ENCODE results near the gene PPP1R16B.
"Not testable (repeated sequence)": the region's sequence is repeated elsewhere in the genome, so short reads cannot be mapped to it uniquely, and the experiment has no call there.

Gene PPP1R16B

GRCh38 chr20:38939686-38940085 is 134.2 kb downstream of the PPP1R16B start:
- DNase-seq: no peak

GRCh38 chr20:38940644-38941043 is 135.1 kb downstream of the PPP1R16B start:
- no peak for DNase-seq

GRCh38 chr20:38941726-38942389 is 136.4 kb downstream of the PPP1R16B start:
- no peak for DNase-seq

GRCh38 chr20:38945012-38945411 is 139.5 kb downstream of the PPP1R16B start:
- no peak for DNase-seq

- no peak for DNase-seq
Observed at GRCh38 chr20:38946836-38947235, 141.3 kb downstream of the PPP1R16B start.

GRCh38 chr20:38947931-38948362 is 142.4 kb downstream of the PPP1R16B start:
- no peak for DNase-seq

- DNase-seq: no peak
Observed at GRCh38 chr20:38950254-38950653, 144.8 kb downstream of the PPP1R16B start.

- no peak for DNase-seq
Observed at GRCh38 chr20:38951611-38952010, 146.1 kb downstream of the PPP1R16B start.

- DNase-seq: no peak
Observed at GRCh38 chr20:38952153-38952552, 146.7 kb downstream of the PPP1R16B start.

GRCh38 chr20:38953630-38954340 is 148.3 kb downstream of the PPP1R16B start:
- no peak for DNase-seq

GRCh38 chr20:38957235-38957876 is 151.9 kb downstream of the PPP1R16B start:
- no peak for DNase-seq

- DNase-seq: no peak
Observed at GRCh38 chr20:38957915-38958485, 152.5 kb downstream of the PPP1R16B start.

GRCh38 chr20:38960187-38960687 is 154.7 kb downstream of the PPP1R16B start:
- DNase-seq: not testable (repeated sequence)

GRCh38 chr20:38961530-38962043 is 156.1 kb downstream of the PPP1R16B start:
- DNase-seq: peak in 1 of 2 experiments; percentile 48

- DNase-seq: peak; percentile 93 to 99
Observed at GRCh38 chr20:38962044-38962927, 156.8 kb downstream of the PPP1R16B start, which contains the start of gene DHX35. DHX35 (plus strand) TSS chr20:38962344; CDS start chr20:38962368, 24 bp downstream.

GRCh38 chr20:38962928-38963401 is 157.5 kb downstream of the PPP1R16B start:
- no peak for DNase-seq

GRCh38 chr20:38963745-38964144 is 158.2 kb downstream of the PPP1R16B start:
- DNase-seq: no peak

GRCh38 chr20:38965264-38965663 is 159.8 kb downstream of the PPP1R16B start:
- DNase-seq: no peak

- no peak for DNase-seq
Observed at GRCh38 chr20:38968090-38968489, 162.6 kb downstream of the PPP1R16B start.

GRCh38 chr20:38969708-38970107 is 164.2 kb downstream of the PPP1R16B start:
- no peak for DNase-seq

- no peak for DNase-seq
Observed at GRCh38 chr20:38970302-38970701, 164.8 kb downstream of the PPP1R16B start.

Measured in NCI-H526 (cell line).